ENCODE measurements around the gene HK1.

The HK1 gene

DNA sequence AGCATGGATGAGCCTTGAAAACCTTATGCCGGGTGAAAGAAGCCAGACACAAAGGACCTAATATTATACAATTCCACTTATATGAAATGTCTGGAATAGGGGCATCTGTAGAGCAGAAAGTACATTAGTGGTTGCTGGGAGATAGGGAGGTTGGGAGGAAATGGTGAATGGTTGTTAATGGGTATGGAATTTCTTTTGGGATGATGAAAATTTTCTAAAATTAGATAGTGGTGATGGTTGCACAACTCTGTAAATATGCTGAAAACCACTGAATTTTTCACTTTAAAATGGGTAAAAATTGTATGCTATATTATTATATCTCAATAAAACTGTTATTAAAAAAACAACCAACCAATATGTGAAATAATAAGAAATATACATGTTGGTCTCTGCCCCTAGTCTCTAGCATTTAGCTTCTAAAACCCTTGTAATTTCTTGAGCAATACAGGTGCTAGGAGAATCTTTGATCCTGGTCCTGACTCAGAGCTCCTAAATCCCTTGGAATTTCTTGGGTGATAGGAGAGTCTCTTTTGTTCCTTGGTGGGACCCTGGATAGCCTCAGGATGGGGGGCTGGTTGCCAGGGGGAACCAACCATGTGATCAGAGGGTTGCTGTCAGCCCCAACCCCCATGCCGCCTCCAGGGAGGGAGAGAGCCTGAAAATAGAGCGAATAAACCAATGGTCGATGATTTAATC is 74.4 kb downstream of the HK1 start:
- DNase-seq, result no peak

DNA sequence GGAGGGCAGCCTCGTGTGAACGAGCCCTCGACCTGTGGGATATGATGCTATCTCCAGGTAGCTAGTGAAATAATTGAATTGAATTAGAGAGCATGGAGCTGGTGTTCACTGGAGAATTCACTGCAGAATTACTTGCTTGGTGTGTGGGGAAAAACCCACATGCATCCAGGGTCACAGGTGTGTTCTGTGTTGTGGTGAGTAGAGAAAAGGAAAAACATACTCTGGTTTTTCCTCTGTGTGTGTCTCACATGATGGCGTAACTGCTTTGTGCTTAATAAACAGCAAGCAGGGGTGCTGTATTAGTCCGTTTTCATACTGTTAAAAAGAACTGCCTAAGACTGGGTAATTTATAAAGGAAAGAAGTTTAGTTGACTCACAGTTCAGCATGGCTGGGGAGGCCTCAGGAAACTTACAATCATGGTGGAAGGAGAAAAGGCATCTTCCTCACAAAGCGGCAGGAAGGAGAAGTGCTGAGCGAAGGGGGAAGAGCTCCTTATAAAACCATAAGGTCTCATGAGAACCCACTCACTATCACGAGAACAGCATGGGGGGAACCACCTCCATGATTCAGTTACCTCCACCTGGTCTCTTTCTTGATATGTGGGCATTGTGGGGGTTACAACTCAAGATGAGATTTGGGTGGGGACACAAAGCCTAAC is 75.8 kb downstream of the HK1 start:
- DNase-seq, result no peak

- no peak for DNase-seq
Observed at GRCh38 chr10:69356187-69356586, 77.9 kb downstream of the HK1 start.

DNA sequence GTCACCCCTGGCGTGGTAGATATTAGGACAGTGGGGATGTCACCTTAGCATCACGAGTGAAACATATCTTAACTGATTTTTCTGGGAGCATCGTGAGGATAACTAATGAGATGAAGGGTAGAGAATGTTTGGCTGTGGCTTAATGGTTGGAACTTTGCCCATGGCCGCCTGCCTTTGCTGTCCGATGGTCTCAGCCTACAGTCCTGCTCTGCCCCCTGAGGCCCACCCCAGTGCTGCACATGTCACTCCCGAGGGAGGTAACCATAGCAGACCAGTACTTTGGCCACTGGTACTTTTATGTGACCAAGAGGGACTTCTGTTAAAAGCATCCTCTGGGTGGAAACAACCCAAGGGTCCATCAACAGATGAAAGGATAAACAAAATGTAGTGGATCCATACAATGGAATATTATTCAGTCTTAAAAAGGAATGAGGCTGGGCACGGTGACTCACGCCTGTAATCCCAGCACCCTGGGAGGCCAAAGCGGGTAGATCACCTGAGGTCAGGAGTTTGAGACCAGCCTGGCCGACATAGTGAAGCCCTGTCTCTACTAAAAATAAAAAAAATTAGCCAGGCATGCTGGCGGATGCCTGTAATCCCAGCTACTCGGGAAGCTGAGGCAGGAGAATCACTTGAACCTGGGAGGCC is 80.0 kb downstream of the HK1 start:
- DNase-seq, result no peak

GRCh38 chr10:69359148-69359547 is 80.9 kb downstream of the HK1 start:
- no peak for DNase-seq

DNA sequence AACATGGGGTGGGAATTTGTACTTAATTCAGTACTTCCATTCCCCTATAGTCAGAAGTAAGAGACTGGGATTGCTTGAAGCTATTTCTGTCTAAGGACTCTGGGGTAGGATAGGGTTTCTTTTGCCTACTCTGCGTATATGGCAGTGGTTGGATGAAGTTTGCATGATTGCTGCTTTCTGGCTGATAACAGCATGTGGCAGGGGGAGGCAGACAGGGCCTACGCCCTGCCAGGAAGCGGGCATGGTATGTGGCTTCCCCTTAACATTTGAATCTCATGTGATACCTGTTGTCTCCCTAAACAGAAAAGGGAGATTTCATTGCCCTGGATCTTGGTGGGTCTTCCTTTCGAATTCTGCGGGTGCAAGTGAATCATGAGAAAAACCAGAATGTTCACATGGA is 81.3 kb downstream of the HK1 start:
- DNase-seq, result peak; percentile 27

GRCh38 chr10:69360485-69361302 is 82.4 kb downstream of the HK1 start:
- no peak for DNase-seq

DNA sequence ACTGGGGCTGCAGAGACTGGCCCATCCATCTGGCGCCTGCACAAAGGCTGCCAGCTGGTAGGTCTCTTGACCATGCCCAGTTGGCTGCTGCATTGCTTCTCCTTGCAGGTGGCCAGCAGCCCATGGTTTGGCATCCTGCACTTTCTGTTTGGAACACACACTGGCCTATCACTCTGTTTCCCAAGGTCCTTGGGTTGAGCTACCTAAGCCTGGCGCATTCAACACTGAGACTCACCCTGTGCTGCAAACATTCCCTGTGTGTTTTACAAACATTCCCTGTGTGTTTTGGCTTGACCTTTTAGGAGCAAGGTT is 83.0 kb downstream of the HK1 start:
- DNase-seq, result no peak

- no peak for DNase-seq
Observed at GRCh38 chr10:69362471-69362954, 84.2 kb downstream of the HK1 start.

- no peak for DNase-seq
Observed at GRCh38 chr10:69363666-69364065, 85.4 kb downstream of the HK1 start.

GRCh38 chr10:69364232-69364940 is 86.1 kb downstream of the HK1 start:
- no peak for DNase-seq

GRCh38 chr10:69366738-69367137 is 88.4 kb downstream of the HK1 start:
- DNase-seq, result no peak

DNA sequence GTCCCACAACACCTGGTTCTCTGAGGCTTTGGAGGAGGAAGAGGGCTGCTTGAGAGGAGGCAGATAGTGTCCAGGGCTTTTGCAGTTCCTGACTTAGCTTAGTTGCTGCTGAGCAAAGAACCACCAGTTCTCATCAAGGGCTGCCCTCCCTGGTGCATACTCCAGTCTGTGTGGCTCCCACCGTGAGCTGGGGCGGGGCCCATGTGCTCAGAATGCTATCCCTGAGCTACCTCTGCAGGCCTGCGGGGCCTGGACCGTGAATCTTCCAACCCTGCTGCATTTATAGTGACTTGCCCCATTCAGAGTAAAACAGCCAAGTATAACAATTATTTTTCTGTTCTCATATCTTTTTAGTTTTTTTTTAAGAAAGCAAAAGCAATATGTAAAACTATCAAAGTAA is 89.2 kb downstream of the HK1 start:
- no peak for DNase-seq

DNA sequence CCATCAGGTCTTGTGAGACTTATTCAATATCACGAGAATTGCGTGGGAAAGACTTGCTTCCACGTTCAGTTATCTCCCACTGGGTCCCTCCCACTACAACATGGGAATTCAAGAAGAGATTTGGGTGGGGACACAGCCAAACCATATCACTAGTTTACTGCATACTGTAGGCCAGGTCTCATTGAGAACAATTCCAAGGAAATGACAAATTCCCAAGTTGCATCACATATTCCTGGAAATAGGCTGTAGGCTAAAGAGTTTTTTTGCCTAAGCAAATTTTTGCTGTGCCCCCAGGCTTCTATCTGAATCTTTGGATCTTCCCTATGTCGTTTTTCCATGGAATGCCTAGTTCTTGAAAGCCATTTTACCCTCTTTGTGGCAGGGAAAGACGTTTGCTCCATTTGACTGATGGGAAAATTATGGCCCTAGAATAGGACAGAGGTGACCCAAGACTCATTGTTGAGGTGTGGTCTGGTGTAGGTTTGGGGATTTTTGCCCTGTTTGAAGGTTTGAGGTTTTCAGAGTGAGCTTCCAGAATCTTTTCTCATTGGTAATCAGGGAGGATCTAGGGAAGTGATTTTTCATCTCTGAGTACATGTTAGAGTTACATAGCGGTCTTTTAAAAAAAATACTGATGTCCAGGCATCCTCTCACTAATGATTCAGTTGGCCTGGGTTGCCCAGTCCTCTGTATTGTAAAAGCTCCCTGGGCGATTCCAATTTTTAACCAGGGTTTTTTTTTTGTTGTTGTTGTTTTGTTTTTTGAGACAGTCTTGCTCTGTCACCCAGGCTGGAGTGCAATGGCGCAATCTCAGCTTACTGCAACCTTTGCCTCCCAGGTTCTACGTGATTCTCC is 94.1 kb downstream of the HK1 start:
- no peak for DNase-seq

DNA sequence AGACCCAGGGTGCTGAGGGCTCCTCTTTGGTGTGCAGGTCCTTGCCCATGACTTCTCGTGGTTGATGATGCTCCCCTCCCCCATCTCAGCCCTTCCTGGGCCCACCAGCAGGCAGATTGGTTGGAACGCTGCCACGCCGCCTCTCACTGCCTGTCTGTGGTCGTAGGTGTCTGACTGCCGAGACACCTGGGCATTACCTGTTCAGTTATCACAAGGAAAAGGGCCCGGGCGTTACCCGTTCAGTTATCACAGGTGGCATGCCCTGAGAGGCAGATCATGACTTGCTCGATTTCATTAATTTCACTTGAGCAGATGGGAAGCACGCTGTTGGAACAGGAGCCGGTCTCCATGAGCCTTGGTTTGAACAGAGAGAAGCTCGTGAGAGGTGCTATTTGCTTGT is 95.9 kb downstream of the HK1 start:
- DNase-seq, result no peak

GRCh38 chr10:69374931-69375306 is 96.6 kb downstream of the HK1 start:
- no peak for DNase-seq

DNA sequence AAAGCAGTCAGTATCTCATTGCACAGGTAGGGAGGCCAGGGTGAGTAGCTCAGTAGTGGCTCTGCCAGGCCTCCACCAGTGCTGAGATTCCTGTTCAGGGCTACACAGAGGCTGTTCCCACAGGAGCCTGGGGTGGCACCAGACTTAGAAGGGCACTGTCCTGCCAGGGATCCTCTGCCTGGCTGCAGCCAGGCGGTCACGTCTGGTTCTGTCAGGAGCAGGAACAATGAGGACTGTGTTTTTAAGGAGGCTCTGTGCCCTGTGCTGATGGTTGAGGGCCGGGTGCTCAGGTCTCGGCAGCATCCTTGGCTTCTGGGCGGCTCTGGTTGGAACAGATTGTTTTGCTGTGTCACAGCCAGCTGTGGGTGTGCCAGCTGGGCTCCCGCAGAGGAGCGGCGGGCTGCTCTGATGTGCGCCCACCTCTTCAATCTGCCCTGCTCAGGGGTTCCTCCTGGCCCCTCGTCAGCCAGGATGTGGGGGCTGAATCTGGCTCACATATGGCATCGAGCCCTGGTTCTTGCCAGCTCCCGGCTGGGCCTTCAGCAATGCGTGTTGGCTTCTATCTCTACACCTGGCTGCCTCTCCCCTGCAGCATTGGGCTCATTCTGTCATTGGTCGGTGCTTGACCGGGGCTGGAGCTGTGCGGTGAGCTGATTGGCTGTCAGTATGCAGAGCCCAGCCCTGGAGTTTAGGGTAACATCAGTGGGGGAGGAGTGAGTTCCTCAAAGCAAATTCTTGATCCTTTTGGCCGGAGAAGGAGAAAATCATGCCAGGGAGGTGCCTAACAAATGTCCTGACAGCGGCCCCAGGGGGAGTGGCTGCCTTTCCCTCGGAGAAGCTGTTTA is 97.2 kb downstream of the HK1 start:
- DNase-seq, result no peak

- no peak for DNase-seq
Observed at GRCh38 chr10:69376662-69377061, 98.4 kb downstream of the HK1 start.

GRCh38 chr10:69377191-69377590 is 98.9 kb downstream of the HK1 start:
- DNase-seq, result no peak

DNA sequence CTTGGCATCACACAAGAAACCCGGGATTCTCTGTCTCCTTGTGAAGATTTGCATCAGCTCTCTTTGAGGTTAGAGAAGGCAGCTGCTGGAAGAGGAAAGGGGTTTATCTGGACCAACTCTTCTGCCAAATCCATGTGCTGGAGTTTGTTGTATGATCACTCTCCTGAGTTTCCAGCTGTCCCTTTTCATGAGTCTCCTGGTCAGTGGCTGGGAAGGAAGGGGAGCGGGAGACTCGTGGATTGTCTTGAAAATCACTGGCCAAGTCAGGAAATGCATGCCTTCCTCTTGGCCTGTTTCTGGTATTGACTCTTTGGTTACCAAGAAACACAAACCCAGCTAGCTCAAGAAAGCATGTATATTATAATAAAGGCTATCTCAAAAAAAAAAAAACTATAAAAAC is 99.6 kb downstream of the HK1 start:
- DNase-seq, result no peak

- no peak for DNase-seq
Observed at GRCh38 chr10:69379800-69380199, 101.5 kb downstream of the HK1 start.

Data from activated CD4-positive, alpha-beta T cell treated with anti-CD3 and anti-CD28 coated beads, Interleukin-10, Interleukin-2, amounts not matched to agents 100 ng/mL and 50 ng/mL, durations not matched to agents 16 hours and 8 hours (primary cell).